Endothelial cell of umbilical vein (primary cell): Measurements from ENCODE around the gene CACNG5.

Experiments used
- CTCF ChIP-seq, 2 donors: IDR thresholded peaks; 1 replicate in 1 of 2; 2 replicates in 1 of 2; pipeline ENCODE4 v1.5.1; 2011; ENCODE audit warnings: low read length in 2 of 2, mild to moderate bottlenecking in 2 of 2, moderate library complexity in 2 of 2, control low read depth in 1 of 2, inconsistent platforms in 1 of 2, low read depth in 1 of 2; ENCODE audit not compliant: insufficient read depth in 1 of 2; ENCODE audit errors: extremely low read depth in 1 of 2
- EZH2 ChIP-seq: IDR thresholded peaks from 2 replicates; pipeline ENCODE4 v1.6.1; 2012; ENCODE audit warnings: borderline replicate concordance, low read depth, mild to moderate bottlenecking, moderate library complexity, low read length, inconsistent platforms; ENCODE audit not compliant: severe bottlenecking
- JUN ChIP-seq: IDR thresholded peaks from 2 replicates; pipeline ENCODE4 v1.6.1; 2011; ENCODE audit warnings: borderline replicate concordance, low read depth; ENCODE audit not compliant: insufficient read length, insufficient read depth
- MAX ChIP-seq: IDR thresholded peaks from 2 replicates; pipeline ENCODE4 v1.6.1; 2011; ENCODE audit not compliant: insufficient read depth, insufficient read length
- MYC ChIP-seq: IDR thresholded peaks from one replicate; pipeline ENCODE4 v1.6.1; 2011; ENCODE audit warnings: mild to moderate bottlenecking, low read depth, low read length
- POLR2A ChIP-seq: IDR thresholded peaks from 2 replicates; pipeline ENCODE4 v1.6.1; 2012; ENCODE audit warnings: low read depth, mild to moderate bottlenecking, control low read depth, low read length
- POLR2AphosphoS5 ChIP-seq: IDR thresholded peaks from 2 replicates; pipeline ENCODE4 v1.6.1; 2012; ENCODE audit warnings: low read depth, mild to moderate bottlenecking, control low read depth, low read length, moderate library complexity; ENCODE audit not compliant: insufficient read depth

- no peak for TF ChIP-seq CTCF (IDR thresholded peaks at IDR 0.05; ENCODE audit: extremely low read depth in 1 of 2, insufficient read depth in 1 of 2, low read depth in 1 of 2, low read length in 2 of 2)
- no peak for TF ChIP-seq POLR2A
- no peak for TF ChIP-seq JUN
- TF ChIP-seq POLR2AphosphoS5: no peak
- TF ChIP-seq MAX: no peak
- no peak for TF ChIP-seq EZH2
- TF ChIP-seq MYC: no peak
Observed at GRCh38 chr17:66848496-66848895, 13.6 kb downstream of the CACNG5 start.
